GM18511 (cell line): Measurements from ENCODE around the gene EML4.
A peak's percentile ranks its signal among the peaks of the same experiment; 100 is the strongest.
"Not testable (repeated sequence)": the region's sequence is repeated elsewhere in the genome, so short reads cannot be mapped to it uniquely, and the experiment has no call there.

Experiments used
- ATAC-seq: cut with Tn5 transposase; IDR thresholded peaks from one replicate; pipeline ENCODE4 v1.9.1; 2021; ENCODE audit warnings: mild to moderate bottlenecking, moderate library complexity; ENCODE audit not compliant: unreplicated experiment

Gene EML4

GRCh38 chr2:42170619-42171395 is 1.7 kb downstream of the EML4 start:
- ATAC-seq = no peak

GRCh38 chr2:42171396-42171980 is 2.3 kb downstream of the EML4 start:
- ATAC-seq = peak; percentile 35

- no peak for ATAC-seq
Measured at GRCh38 chr2:42172020-42172419, 2.9 kb downstream of the EML4 start.

- no peak for ATAC-seq
Measured at GRCh38 chr2:42172566-42172965, 3.4 kb downstream of the EML4 start.

GRCh38 chr2:42173467-42173866 is 4.3 kb downstream of the EML4 start:
- ATAC-seq = not testable (repeated sequence)

- ATAC-seq = no peak
Measured at GRCh38 chr2:42176992-42177738, 8.0 kb downstream of the EML4 start.

- ATAC-seq = no peak
Measured at GRCh38 chr2:42178335-42178734, 9.2 kb downstream of the EML4 start.

GRCh38 chr2:42180300-42180699 is 11.1 kb downstream of the EML4 start:
- no peak for ATAC-seq

GRCh38 chr2:42182654-42183308 is 13.6 kb downstream of the EML4 start:
- ATAC-seq = no peak

- peak; percentile 60 for ATAC-seq
Measured at GRCh38 chr2:42183775-42184174, 14.6 kb downstream of the EML4 start.

GRCh38 chr2:42184346-42184745 is 15.2 kb downstream of the EML4 start:
- ATAC-seq = no peak

GRCh38 chr2:42185220-42185921 is 16.2 kb downstream of the EML4 start:
- ATAC-seq = no peak

GRCh38 chr2:42186366-42186765 is 17.2 kb downstream of the EML4 start:
- no peak for ATAC-seq

- no peak for ATAC-seq
Measured at GRCh38 chr2:42186945-42187632, 17.9 kb downstream of the EML4 start.

- ATAC-seq = no peak
Measured at GRCh38 chr2:42187886-42188285, 18.7 kb downstream of the EML4 start.

GRCh38 chr2:42189235-42189566 is 20.0 kb downstream of the EML4 start:
- ATAC-seq = no peak

GRCh38 chr2:42190191-42190590 is 21.0 kb downstream of the EML4 start:
- no peak for ATAC-seq

GRCh38 chr2:42191285-42192009 is 22.3 kb downstream of the EML4 start:
- ATAC-seq = no peak

GRCh38 chr2:42192010-42192373 is 22.8 kb downstream of the EML4 start:
- no peak for ATAC-seq
